Gastroesophageal sphincter (tissue), 4 donors: ENCODE measurements around the gene RNF157. TPM values are rescaled to one million over a fixed set of nuclear protein-coding genes. Genes with fewer than 3 reads are reported as not detected.

Experiments
- ATAC-seq: fragments of 150-250 bp; one replicate; pipeline ENCODE4 v1.9.1; 2016; ENCODE audit warnings: mild to moderate bottlenecking, moderate library complexity
- H3K27ac ChIP-seq, 4 donors: fragments of 200-600 bp; sonication (generic) in 3 of 4; 1 replicate in 3 of 4; 2 replicates in 1 of 4; pipeline ENCODE4 v1.5.1; 2016 to 2019
- H3K27me3 ChIP-seq: fragments of 200-600 bp; sonication (generic); one replicate; pipeline ENCODE4 v1.5.1; 2019
- H3K36me3 ChIP-seq, 2 donors: fragments of 200-600 bp; sonication (generic); one replicate each; pipeline ENCODE4 v1.5.1; 2019; ENCODE audit warnings: control low read depth in 1 of 2
- H3K4me1 ChIP-seq, 3 donors: fragments of 200-600 bp; sonication (generic); 1 replicate in 2 of 3; 2 replicates in 1 of 3; pipeline ENCODE4 v1.5.1; 2016 to 2019; ENCODE audit warnings: control low read depth in 2 of 3
- H3K4me3 ChIP-seq, 2 donors: fragments of 200-600 bp; sonication (generic); one replicate each; pipeline ENCODE4 v1.5.1; 2019; ENCODE audit warnings: mild to moderate bottlenecking in 1 of 2, moderate library complexity in 1 of 2
- H3K9me3 ChIP-seq, 3 donors: fragments of 200-600 bp; sonication (generic); one replicate each; pipeline ENCODE4 v1.5.1; 2017 to 2019; ENCODE audit warnings: control low read depth in 2 of 3
- EP300 ChIP-seq: sonication (generic); formaldehyde crosslinking; IDR thresholded peaks from one replicate; pipeline ENCODE4 v1.6.1; 2017; ENCODE audit warnings: antibody characterized with exemption, mild to moderate bottlenecking
- POLR2A ChIP-seq, 2 donors: fragments of 450-650 bp; IDR thresholded peaks; one replicate each; pipeline ENCODE4 v1.6.1; 2017; ENCODE audit warnings: antibody characterized with exemption in 2 of 2, mild to moderate bottlenecking in 2 of 2, moderate library complexity in 1 of 2
- POLR2AphosphoS5 ChIP-seq: sonication (generic); formaldehyde crosslinking; IDR thresholded peaks from one replicate; pipeline ENCODE4 v1.6.1; 2017; ENCODE audit warnings: antibody characterized with exemption
- WGBS, 2 donors: methylation state at CpG; one replicate each; pipeline ENCODE4 v1.1.5; 2018; ENCODE audit warnings: low coverage in 1 of 2; 5-methylcytosine and 5-hydroxymethylcytosine counted together
- total RNA-seq, 4 donors: library from RNA; depleted of rRNA; stranded (reverse); fragments of >200 nt; gene quantifications; one replicate each; pipeline ENCODE4 v1.1.0, GENCODE V29; 2016
- TF ChIP-seq, protein P1 (sequence below), 4 experiments: fragments of 200-600 bp in 2 of 4; fragments of 450-650 bp in 2 of 4; sonication (generic) in 1 of 4; IDR thresholded peaks; one replicate each; pipeline ENCODE4 v1.5.1; 2017 to 2019; ENCODE audit warnings: antibody characterized with exemption in 4 of 4, mild to moderate bottlenecking in 2 of 4, moderate library complexity in 2 of 4

The RNF157 gene
- total RNA-seq, 4 donors from 2014 or later, result 2.5 to 8.1 (median 3.3) TPM

DNA sequence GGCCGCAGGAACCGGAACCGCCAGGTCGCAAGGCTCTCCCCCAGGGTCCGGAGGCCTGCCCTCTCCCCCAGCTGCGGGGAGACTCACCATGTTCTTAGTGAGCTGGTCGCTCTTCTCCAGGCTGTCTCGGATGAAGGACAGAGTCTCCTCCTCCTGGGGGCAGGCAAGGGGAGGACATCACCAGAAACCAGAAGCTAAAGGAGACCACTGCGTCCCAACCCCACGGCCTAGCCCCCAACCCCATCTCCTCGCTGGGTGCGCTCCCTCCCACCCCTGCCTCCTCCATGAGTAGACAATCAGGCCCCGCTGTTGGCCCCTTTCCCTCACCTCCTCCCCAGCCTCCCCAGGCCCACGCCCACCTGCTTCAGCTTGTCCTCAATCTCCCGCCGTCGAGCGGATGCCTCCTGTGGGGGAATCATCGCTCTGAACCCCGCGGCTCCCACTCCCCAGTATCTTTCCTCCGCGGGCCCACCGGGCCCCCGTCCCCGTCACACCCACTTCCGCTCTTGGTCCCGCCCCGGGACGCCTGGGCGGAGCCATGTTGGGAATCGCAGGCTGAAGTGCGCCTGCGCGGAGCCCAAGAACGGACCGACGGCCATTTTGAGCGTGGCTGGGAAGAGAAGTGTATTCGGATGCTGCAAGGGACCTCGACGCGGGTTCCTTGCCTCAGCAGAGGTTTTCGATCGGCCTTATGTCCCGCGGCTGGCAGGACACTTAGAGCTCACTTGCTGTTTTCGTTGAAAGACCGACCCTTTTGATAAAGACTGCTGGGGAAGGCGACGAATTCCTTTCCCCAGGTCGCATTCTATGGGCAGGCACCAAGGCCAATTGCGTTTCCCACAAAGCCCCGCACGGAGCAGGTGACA, 136.8 kb downstream of the RNF157 start, which contains the start of gene EXOC7:
Gene EXOC7 (minus strand): TSS at position 514 of the 866 bp plus-strand sequence. CDS start 95 bp downstream, at position 419.
- WGBS, 2 donors, result 0 to 20% methylated on average over 15 to 17 of the region's 55 CpGs
- TF ChIP-seq POLR2A (IDR thresholded peaks at IDR 0.05), result peak; percentile 39 to 41
- no peak for TF ChIP-seq EP300
- TF ChIP-seq, protein P1, sequence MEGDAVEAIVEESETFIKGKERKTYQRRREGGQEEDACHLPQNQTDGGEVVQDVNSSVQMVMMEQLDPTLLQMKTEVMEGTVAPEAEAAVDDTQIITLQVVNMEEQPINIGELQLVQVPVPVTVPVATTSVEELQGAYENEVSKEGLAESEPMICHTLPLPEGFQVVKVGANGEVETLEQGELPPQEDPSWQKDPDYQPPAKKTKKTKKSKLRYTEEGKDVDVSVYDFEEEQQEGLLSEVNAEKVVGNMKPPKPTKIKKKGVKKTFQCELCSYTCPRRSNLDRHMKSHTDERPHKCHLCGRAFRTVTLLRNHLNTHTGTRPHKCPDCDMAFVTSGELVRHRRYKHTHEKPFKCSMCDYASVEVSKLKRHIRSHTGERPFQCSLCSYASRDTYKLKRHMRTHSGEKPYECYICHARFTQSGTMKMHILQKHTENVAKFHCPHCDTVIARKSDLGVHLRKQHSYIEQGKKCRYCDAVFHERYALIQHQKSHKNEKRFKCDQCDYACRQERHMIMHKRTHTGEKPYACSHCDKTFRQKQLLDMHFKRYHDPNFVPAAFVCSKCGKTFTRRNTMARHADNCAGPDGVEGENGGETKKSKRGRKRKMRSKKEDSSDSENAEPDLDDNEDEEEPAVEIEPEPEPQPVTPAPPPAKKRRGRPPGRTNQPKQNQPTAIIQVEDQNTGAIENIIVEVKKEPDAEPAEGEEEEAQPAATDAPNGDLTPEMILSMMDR (IDR thresholded peaks at IDR 0.05), result no peak
- peak; percentile 35 for TF ChIP-seq POLR2AphosphoS5
- no peaks in the 10 kb centered on the region for H3K9me3 ChIP-seq
- peak within 1 kb of the TSS; percentile 19 to 87 (median 85) for H3K27ac ChIP-seq
- ATAC-seq, result peak; percentile 95
- peaks cover 0 to 36% of the 10 kb centered on the region in 2 donors for H3K36me3 ChIP-seq
- no peaks in the 10 kb centered on the region for H3K27me3 ChIP-seq
- H3K4me1 ChIP-seq, result peaks cover 0 to 29% (median 13%) of the 10 kb centered on the region in 3 donors
- H3K4me3 ChIP-seq, result peak within 1 kb of the TSS; percentile 62 to 94

DNA sequence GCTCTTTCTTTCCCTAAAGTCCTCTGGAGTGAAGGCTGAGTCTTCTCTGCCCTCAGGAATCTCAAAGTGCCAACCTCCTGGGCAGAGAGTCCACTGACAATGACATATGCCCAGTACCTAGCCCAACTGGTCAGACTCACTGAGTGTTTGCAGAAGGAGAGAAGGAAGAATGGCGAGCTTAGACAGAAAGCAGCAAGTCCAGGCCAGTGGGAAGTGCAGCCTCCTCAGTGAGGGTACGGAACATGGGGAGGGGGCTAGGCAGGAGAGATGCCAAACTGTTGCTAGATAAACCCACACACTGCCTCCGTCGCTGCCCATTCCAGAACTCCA, 137.4 kb downstream of the RNF157 start:
- Histone ChIP-seq H3K27ac (peak overlapping the region in 3 of 4 donors; percentile 84 to 87 (median 86)), H3K27me3 (no peaks in the 10 kb centered on the region), H3K36me3 (peaks cover 0 to 42% of the 10 kb centered on the region in 2 donors), H3K4me3 (peak overlapping the region; percentile 62 to 94), H3K4me1 (peaks cover 0 to 29% (median 13%) of the 10 kb centered on the region in 3 donors), H3K9me3 (no peaks in the 10 kb centered on the region)
- WGBS, 2 donors, result 0% methylated on average over 2 of the region's 4 CpGs; no CpG with 5 or more reads in 1 of the 2 donors
- TF ChIP-seq, protein P1 (IDR thresholded peaks at IDR 0.05), result no peak
- TF ChIP-seq POLR2A (IDR thresholded peaks at IDR 0.05) (no peak), POLR2AphosphoS5 (no peak), EP300 (no peak)
- ATAC-seq, result no peak

DNA sequence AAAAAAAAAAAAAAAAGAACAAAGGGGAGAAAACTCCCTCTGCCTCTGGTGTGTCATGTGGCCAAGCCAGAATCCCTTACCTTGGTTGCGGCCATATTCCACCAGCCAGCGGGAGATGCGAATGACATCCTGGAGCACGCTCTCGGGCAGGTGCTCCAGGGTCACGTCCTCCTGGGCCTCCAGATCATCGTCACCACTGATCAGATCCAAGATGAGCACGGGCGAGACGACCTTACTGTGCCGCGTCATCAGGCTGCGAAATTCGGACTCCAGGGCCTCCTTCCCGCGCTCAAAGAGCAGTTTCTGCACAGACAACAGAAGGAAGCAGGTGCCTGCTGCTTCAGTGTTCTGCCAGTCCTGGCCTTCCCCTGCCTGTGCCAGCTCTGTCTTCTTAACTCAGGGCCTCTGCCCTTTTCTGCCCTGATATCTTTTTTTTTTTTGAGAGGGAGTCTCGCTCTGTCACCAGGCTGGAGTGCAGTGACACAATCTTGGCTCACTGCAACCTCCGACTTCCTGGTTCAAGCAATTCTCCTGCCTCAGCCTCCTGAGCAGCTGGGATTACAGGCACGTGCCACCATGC, 142.5 kb downstream of the RNF157 start:
- H3K27me3 ChIP-seq, result no peaks in the 10 kb centered on the region
- no peaks in the 10 kb centered on the region for H3K9me3 ChIP-seq

DNA sequence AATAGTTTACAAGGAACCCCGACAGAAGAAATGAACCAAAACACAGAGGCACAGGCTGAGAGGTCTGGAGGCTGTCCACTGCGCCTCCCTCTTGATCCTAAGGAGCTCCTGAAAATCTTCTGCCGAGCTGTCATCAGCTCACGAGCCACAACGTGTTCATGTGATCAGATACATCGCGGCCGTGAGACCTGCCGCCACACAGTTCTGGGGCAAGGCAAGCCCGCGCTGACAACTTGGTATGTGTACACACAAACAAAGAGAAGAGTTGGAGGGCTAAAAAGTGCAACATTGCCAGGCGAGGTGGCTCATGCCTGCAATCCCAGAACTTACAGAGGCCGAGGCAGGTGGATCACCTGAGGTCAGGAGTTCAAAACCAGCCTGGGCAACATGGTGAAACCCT, 144.3 kb downstream of the RNF157 start:
- Histone ChIP-seq H3K27ac (no peak overlapping the region), H3K9me3 (no peaks in the 10 kb centered on the region), H3K36me3 (peaks cover 0 to 100% of the 10 kb centered on the region in 2 donors), H3K27me3 (no peaks in the 10 kb centered on the region), H3K4me1 (no peaks in the 10 kb centered on the region), H3K4me3 (no peak overlapping the region)
- TF ChIP-seq POLR2A (IDR thresholded peaks at IDR 0.05) (no peak), EP300 (no peak), POLR2AphosphoS5 (no peak)
- TF ChIP-seq, protein P1 (IDR thresholded peaks at IDR 0.05), result no peak
- 78 to 79% methylated on average over 5 to 11 of the region's 13 CpGs for WGBS, 2 donors
- ATAC-seq, result no peak

More for the DNA sequence above, 142.5 kb downstream of the RNF157 start:
- Histone ChIP-seq H3K4me3 (no peak overlapping the region), H3K36me3 (peaks cover 0 to 93% of the 10 kb centered on the region in 2 donors), H3K4me1 (peaks cover 0 to 16% (median 10%) of the 10 kb centered on the region in 3 donors), H3K27ac (no peak overlapping the region)
- no peak for ATAC-seq
- TF ChIP-seq, protein P1 (IDR thresholded peaks at IDR 0.05), result no peak
- no peak for TF ChIP-seq EP300
- no peak for TF ChIP-seq POLR2AphosphoS5
- TF ChIP-seq POLR2A (IDR thresholded peaks at IDR 0.05), result no peak
- 85 to 93% methylated on average over 5 of the region's 19 CpGs for WGBS, 2 donors
